HG02943 (cell line): Measurements from ENCODE around the gene CLEC4A.
"Not testable (repeated sequence)": the region's sequence is repeated elsewhere in the genome, so short reads cannot be mapped to it uniquely, and the experiment has no call there.

Source experiments
- ATAC-seq: cut with Tn5 transposase; IDR thresholded peaks from one replicate; pipeline ENCODE4 v1.9.1; 2021; ENCODE audit warnings: mild to moderate bottlenecking, low read depth, moderate library complexity; ENCODE audit not compliant: unreplicated experiment

The CLEC4A gene

DNA sequence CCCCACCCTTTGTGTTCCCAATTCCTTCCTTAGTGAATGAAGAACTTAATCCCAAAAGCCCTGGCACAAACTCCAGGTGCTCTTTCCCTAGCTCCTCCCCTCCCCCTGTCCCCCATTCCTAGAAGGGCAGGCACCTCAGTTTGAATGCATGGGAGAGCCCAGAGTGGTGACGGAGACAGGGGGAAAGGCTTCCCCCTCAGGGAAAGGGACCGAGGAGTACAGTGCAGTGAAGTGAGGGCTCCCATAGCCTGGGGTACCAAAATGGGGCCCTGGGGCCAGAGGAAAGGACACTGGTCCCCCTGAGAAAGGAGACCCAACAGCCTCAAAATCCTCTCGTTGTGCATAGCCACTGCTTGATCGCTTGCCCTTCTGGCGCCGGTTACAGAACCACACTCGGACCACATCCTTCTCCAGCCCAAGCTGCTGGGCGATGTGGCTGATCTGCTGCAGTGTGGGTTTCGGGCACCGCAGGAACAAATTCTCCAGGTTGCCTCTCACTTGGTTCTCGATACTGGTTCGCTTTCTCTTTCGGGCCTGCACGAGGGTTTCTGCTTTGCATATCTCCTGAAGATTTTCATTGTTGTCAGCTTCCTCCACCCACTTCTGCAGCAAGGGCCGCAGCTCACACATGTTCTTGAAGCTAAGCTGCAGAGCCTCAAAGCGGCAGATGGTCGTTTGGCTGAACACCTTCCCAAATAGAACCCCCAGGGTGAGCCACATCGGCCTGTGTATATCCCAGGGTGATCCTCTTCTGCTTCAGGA is 10.4 kb downstream of the CLEC4A start:
- not testable (repeated sequence) for ATAC-seq

DNA sequence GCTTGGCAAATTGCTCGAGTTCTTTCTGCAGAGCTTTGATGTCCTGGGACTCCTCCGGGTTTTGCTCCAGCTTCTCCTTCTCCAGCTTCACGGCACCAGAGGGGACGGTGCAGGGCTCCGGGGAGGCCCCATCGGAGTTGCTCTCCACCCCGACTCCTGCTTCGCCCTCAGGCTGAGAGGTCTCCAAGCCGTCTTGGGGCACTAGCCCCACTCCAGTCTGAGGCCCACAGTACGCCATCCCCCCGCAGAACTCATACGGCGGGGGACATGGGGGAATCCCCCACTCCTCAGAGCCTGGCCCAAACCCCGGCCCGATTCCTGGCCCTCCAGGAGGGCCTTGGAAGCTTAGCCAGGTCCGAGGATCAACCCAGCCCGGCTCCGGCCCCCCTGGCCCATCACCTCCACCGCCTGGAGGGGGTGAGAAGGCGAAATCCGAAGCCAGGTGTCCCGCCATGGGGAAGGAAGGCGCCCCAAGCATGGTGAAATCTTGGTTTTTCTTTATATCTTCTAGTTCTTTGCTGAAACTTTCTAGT is 11.0 kb downstream of the CLEC4A start:
- ATAC-seq, result not testable (repeated sequence)

DNA sequence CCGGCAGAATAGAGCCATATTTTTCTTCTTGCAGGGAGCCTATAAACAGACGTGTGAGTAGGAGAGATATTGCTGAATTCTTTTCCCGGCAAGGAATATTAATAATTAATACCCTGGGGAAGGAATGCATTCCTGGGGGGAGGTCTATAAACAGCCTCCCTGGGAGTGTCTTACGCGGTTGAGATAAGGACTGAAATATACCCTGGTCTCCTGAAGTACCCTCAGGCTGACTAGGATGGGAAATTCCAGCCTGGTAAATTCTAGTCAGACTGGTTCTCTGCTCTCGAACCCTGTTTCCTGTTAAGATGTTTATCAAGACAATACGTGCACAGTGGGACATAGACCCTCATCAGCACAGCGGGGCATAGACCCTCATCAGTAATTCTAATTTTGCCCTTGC is 18.2 kb downstream of the CLEC4A start:
- not testable (repeated sequence) for ATAC-seq

DNA sequence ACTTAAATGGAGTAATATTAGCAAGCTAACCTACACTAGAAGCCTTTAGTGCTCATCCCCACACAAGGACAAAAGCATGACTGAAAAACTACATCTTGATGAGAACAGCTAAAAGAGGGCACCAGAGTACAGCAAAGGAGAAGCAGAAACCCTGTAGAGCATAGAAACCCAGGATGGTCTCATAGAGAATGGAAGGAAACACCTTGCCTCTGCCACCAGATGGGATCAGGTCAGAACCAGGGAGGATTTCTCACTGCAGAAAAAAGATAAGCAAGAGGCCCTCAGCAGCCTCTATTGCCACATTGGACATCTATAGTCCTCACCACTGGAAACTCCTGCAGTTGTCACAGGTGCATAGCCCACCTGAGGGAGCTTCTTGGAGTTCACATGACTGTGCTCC is 19.8 kb downstream of the CLEC4A start:
- ATAC-seq, result no peak

DNA sequence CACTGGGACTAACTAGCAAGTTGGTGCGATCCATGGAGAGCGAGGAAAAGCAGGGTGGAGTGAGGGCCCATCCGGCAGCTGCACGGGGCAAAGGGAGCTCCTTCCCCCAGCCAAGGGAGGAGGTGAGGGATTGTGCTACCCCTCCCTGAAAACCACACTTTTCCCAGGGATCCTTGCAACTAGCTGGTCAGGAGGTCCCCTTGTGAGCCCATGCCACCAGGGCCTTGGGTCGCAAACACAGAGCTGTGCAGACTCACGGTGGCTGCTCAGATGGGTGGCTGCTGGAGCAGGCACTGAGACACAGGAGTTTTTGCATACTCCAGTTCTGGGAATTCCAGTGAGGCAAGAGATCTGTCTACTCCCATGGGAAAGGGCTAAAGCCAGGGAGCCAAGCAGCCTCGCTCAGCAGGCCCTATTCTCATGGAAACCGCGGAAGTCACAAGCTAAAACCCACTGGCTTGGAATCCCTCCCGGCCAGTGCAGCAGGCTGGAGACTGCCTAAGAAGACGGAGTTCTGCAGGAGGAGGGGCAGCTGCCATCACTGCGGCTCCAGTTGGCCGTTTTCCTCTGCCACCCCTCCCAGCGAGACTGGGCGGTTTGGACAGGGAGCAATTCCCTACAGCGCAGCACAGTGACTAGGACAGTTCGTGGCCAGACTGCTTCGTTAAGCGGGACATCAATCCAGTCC is 22.5 kb downstream of the CLEC4A start:
- ATAC-seq, result no peak

DNA sequence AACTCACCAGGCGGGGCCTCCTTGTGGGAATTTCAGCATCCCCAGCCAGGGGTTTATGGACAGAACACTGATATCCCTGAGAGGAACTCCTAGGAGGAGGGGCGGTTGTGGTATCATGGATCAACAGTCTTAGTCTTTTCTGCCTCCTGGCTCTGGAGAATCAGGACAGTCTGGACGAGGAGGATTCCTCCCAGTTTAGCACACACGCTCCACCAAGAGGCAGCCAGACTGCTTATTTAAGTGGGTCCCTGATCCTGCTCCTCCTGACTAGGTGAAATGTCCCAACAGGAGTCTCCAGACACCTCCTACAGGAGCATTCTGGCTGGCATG is 23.0 kb downstream of the CLEC4A start:
- no peak for ATAC-seq

DNA sequence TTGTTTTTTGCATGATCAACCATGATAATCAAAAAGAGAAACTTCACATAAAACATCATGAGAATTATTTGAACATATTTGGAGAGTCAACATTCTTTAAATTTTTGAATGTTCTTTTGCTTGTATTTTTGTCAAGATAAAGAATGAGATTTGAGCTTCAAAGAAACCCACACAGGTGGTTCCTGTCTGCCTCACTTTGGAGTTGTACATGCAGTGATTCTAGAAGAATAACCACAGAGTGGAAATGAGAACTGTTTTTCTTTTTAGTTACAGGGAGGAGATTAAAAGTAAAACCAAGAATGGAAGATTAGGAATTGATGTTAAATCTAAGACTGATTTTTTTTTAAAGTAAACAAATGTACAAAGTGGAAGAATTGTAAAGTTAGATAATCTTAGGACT is 31.1 kb downstream of the CLEC4A start:
- ATAC-seq, result no peak

DNA sequence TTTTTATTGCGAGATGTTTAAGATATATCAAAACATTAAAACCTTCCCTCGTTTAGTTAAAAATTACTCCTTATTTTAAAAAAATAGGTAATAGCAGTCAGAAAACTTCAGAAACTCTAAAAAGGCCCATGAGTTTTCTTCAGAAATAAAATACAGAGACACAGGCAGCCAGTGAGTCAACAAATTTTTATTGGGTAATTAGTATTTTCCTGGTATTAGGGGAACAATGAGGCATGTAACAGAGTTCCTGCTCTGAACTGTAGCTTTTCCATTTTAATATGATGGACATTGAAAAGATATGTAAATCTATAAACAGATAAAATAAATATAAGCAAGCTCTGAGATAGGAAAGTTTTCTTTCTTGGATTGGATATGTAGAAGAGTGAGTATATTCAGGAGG is 33.0 kb downstream of the CLEC4A start:
- ATAC-seq, result no peak

DNA sequence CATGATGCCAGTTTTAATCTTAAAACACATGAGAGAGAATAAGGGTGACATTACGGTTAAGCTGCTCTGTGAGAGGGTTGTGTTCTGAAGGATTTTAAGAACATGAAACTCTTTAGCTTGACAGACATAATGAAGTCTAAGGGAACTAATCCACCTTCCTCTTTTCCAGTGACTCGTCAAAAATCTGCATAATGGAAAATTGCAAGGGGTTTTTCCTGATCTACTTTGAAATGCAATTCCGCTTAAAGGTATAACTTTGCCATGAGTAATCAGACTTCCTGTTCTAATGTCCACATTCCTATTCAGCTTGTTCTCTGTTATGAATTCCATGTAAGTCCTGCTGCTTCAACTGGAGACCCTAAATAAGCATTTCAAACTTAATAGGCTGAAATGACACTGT is 33.4 kb downstream of the CLEC4A start, which contains the start of gene ZNF705A:
Gene ZNF705A, plus strand, starts transcription at position 171 of the 400 bp plus-strand sequence. CDS start 15,611 bp downstream, outside the sequence.
- ATAC-seq, result no peak

DNA sequence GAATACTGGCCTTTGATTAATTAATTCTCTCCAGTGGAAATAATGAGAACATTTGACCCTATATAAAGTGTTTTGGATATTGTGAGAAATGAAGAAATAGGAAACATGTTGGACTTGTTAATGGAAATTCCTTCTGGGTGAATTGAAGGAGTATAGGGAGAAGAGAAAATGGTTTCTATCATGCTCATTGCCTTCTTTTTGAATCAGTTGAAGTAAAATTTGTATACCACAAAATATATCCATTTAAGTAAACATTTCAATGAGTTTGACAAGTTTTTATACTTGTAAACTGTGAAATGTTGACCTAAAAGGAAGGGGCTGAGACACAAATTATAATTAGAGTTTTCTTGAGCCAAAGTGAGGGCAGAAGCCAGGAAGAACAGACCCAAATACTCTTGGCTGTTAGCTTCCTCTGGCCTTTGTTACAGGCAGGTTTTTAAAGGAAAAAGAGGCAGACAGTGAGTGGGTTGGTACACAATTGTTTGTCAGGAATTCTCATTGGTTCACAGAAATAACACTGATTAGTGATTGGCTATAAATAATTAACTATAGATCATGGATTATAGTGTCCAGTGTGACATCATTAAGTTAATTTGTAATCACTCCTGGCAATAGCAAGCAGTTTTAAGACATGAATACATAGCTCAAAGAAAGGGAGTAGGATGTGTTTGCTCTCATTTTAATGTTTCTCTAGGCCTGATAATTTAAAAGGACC is 34.2 kb downstream of the CLEC4A start:
- ATAC-seq, result no peak

DNA sequence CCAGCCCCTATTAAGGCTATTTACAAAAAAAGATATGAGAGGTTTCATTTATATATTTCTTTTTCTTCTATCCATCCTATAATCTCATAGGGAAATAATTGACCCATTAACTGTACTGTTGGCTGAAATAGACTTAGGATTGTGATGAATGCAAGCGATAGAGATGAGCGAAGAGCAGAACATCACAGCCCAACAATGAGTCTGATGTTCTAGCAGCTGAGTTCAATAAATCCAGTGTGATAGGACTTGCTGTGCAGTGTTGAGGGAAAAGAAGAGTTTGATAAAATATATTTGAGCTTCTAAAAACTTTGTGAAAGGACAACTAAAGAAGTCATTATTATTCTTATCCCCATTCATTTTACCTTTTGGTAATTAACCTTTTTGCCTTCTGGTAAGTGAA is 49.5 kb downstream of the CLEC4A start:
- ATAC-seq, result not testable (repeated sequence)

DNA sequence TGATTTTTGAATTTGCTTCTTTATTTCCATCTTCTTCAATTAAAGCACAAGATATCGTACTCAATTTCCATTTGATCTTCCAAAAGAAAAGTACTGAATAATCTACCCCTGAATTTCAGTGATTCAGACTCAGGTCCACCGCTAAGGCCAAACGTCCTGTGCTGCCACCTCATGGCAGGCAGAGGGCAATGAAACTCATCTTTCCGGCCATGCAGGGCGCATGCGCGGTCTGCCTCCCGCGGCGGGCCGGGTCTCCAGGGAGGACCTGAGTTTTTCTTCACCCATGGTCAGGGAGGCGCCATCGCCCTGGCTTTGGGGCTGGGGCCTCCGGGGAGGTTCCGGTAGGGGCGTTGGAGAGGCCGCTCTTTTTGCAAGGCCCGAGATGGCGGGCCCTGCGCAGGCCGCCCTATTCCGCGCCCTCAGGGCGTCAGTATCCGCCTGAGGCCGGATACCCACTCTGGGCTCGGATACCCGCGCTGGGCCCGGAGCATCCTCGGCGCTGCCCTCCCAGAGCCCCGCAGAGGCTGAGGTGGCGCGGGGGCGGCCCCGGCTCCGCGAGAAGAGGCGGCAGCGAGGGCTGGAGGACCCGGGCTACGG is 56.7 kb downstream of the CLEC4A start:
- ATAC-seq, result not testable (repeated sequence)

DNA sequence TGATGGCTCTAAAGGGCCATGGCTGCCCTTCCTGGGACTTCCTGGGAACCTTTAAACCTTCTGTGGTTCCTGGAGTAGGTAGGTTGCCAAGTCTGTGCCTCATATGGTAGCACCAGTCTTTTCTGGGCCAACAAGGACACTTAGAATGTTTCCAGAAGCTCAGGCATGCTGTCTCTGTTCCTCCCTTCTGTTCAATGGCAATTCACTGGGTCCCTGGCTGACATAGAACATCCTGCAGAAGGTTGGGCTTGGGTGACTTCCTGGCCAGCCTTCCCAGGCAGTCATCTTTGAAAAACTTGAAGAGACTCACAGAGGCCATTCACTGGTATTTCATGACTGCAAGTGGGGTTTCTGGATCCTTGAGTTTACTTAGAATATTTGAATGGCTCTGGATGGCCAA is 57.9 kb downstream of the CLEC4A start:
- ATAC-seq, result not testable (repeated sequence)

DNA sequence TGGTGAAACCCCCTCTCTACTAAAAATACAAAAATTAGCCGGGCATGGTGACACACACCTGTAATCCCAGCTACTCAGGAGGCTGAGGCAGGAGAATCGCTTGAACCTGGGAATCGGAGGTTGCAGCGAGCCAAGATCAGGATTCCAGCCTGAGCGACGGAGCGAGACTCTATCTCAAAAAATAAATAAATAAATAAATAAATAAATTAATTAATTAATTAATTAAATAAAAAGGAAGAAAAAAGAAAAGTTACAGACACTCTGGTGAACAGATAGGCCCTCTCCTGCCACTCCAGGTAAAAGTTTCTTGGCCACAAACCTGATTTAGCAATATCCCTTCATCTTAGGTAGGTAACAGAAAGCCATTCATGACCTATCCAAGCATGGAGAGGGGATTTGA is 59.5 kb downstream of the CLEC4A start:
- not testable (repeated sequence) for ATAC-seq

DNA sequence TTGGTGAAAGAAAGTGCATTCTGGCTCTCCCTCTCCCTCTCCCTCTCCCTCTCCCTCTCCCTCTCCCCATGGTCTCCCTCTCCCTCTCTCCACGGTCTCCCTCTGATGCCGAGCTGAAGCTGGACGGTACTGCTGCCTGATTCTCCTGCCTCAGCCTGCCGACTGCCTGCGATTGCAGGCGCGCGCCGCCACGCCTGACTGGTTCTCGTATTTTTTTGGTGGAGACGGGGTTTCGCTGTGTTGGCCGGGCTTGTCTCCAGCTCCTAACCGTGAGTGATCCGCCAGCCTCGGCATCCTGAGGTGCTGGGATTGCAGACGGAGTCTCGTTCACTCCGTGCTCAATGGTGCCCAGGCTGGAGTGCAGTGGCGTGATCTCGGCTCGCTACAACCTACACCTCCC is 59.9 kb downstream of the CLEC4A start:
- ATAC-seq, result not testable (repeated sequence)

DNA sequence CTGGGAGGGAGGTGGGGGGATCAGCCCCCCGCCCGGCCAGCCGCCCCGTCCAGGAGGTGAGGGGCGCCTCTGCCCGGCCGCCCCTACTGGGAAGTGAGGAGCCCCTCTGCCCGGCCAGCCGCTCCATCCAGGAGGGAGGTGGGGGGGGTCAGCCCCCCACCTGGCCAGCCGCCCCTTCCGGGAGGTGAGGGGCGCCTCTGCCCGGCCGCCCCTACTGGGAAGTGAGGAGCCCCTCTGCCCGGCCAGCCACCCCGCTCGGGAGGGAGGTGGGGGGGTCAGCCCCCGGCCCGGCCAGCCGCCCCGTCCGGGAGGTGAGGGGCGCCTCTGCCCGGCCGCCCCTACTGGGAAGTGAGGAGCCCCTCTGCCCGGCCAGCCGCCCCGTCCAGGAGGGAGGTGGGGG is 60.8 kb downstream of the CLEC4A start:
- not testable (repeated sequence) for ATAC-seq

DNA sequence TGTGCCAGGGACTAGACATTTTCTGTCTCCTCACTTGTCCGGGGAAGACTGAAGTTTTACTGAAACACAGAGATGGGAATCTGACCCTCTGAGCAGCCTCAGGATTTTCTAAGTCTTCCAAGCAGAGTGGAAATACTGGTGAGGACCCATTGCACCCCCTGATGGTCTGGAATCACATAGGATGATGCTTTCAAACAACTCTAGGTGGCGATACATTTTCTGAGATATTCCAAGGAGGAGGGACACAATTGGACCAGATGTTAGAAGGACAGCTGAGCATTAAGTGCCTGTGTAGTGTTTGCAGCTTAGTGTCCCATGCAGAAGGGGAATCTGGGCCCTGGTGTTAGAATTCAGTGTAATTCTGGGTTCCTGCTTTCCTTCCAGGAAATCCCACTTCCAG is 64.7 kb downstream of the CLEC4A start:
- not testable (repeated sequence) for ATAC-seq
